ENCODE results near the gene GNAL. TPM values are rescaled to one million over a fixed set of nuclear protein-coding genes. Genes with fewer than 3 reads are reported as not detected.
A peak's percentile ranks its signal among the peaks of the same experiment; 100 is the strongest.

GNAL gene
- total RNA-seq, 8 experiments from 2014 or later, result 0.85 to 31.0 (median 11.1) TPM

- Histone ChIP-seq H3K27ac (no peak overlapping the region), H3K4me3 (no peak overlapping the region), H3K4me1 (replicated peaks in 1 of 2) (peaks cover 17% of the 10 kb centered on the region in 2 donors)
- in situ Hi-C loops (cut with MboI; ENCODE audit: low pct_unique_long_range_greater_than_20kb in 2 of 9, low sequenced_read_pairs in 9 of 9, unreplicated experiment in 9 of 9), result no loop called here
- WGBS, 10 experiments, result 0 to 44% (median 8%) methylated on average over 1 to 8 of the region's 9 CpGs; no CpG with 5 or more reads in 3 of the 10 experiments
- ATAC-seq (replicated peaks in 6 of 8), result no peak
Measured at GRCh38 chr18:11785444-11786055, 96.5 kb downstream of the GNAL start.

GRCh38 chr18:11789716-11790510 lies 100.8 kb downstream of the GNAL start:
- no peak overlapping the region for H3K27ac ChIP-seq
- WGBS, 10 experiments, result 7 to 56% (median 35%) methylated on average over 2 to 6 of the region's 7 CpGs; no CpG with 5 or more reads in 2 of the 10 experiments
- H3K4me1 ChIP-seq (replicated peaks in 1 of 2), result peaks cover 17% of the 10 kb centered on the region in 2 donors
- in situ Hi-C loops (cut with MboI; ENCODE audit: low pct_unique_long_range_greater_than_20kb in 2 of 9, low sequenced_read_pairs in 9 of 9, unreplicated experiment in 9 of 9), result no loop called here
- no peak overlapping the region for H3K4me3 ChIP-seq
- peak in 5 of 8 experiments; percentile 8 to 49 (median 21) for ATAC-seq (replicated peaks in 6 of 8)

- Histone ChIP-seq H3K4me1 (replicated peaks in 1 of 2) (peaks cover 9% of the 10 kb centered on the region in 2 donors), H3K27ac (no peak overlapping the region), H3K4me3 (no peak overlapping the region)
- in situ Hi-C loops (cut with MboI; ENCODE audit: low pct_unique_long_range_greater_than_20kb in 2 of 9, low sequenced_read_pairs in 9 of 9, unreplicated experiment in 9 of 9), result no loop called here
- no peak for ATAC-seq (replicated peaks in 6 of 8)
- WGBS, 10 experiments, result 0 to 89% (median 67%) methylated on average over 1 to 3 of the region's 3 CpGs; no CpG with 5 or more reads in 3 of the 10 experiments
Measured at GRCh38 chr18:11791131-11791530, 102.1 kb downstream of the GNAL start.

GRCh38 chr18:11792632-11793031 lies 103.6 kb downstream of the GNAL start:
- in situ Hi-C loops (cut with MboI; ENCODE audit: low pct_unique_long_range_greater_than_20kb in 2 of 9, low sequenced_read_pairs in 9 of 9, unreplicated experiment in 9 of 9), result no loop called here
- no peak for ATAC-seq (replicated peaks in 6 of 8)
- no peak overlapping the region for H3K4me3 ChIP-seq
- H3K4me1 ChIP-seq (replicated peaks in 1 of 2), result peaks cover 9% of the 10 kb centered on the region in 2 donors
- no peak overlapping the region for H3K27ac ChIP-seq

- no peak overlapping the region for H3K27ac ChIP-seq
- in situ Hi-C loops (cut with MboI; ENCODE audit: low pct_unique_long_range_greater_than_20kb in 2 of 9, low sequenced_read_pairs in 9 of 9, unreplicated experiment in 9 of 9), result no loop called here
- 49 to 100% (median 100%) methylated on average over 1 to 3 of the region's 3 CpGs; no CpG with 5 or more reads in 2 of the 10 experiments for WGBS, 10 experiments
- no peak overlapping the region for H3K4me3 ChIP-seq
- H3K4me1 ChIP-seq (replicated peaks in 1 of 2), result peaks cover 9% of the 10 kb centered on the region in 2 donors
- no peak for ATAC-seq (replicated peaks in 6 of 8)
Measured at GRCh38 chr18:11794195-11794594, 105.1 kb downstream of the GNAL start.

GRCh38 chr18:11795916-11796315 lies 106.9 kb downstream of the GNAL start:
- Histone ChIP-seq H3K27ac (no peak overlapping the region), H3K4me1 (replicated peaks in 1 of 2) (no peaks in the 10 kb centered on the region), H3K4me3 (no peak overlapping the region)
- 20 to 100% (median 87%) methylated on average over 1 to 6 of the region's 6 CpGs; no CpG with 5 or more reads in 2 of the 10 experiments for WGBS, 10 experiments
- no peak for ATAC-seq (replicated peaks in 6 of 8)
- in situ Hi-C loops (cut with MboI; ENCODE audit: low pct_unique_long_range_greater_than_20kb in 2 of 9, low sequenced_read_pairs in 9 of 9, unreplicated experiment in 9 of 9), result no loop called here

- in situ Hi-C loops (cut with MboI; ENCODE audit: low pct_unique_long_range_greater_than_20kb in 2 of 9, low sequenced_read_pairs in 9 of 9, unreplicated experiment in 9 of 9), result no loop called here
- Histone ChIP-seq H3K4me1 (replicated peaks in 1 of 2) (no peaks in the 10 kb centered on the region), H3K4me3 (no peak overlapping the region), H3K27ac (no peak overlapping the region)
- WGBS, 10 experiments, result 13 to 100% (median 65%) methylated on average over 1 of the region's 1 CpG; no CpG with 5 or more reads in 6 of the 10 experiments
- no peak for ATAC-seq (replicated peaks in 6 of 8)
Measured at GRCh38 chr18:11798271-11798670, 109.2 kb downstream of the GNAL start.

- H3K4me3 ChIP-seq, result no peak overlapping the region
- 20 to 100% (median 78%) methylated on average over 1 to 2 of the region's 2 CpGs; no CpG with 5 or more reads in 4 of the 10 experiments for WGBS, 10 experiments
- no peak for ATAC-seq (replicated peaks in 6 of 8)
- H3K27ac ChIP-seq, result no peak overlapping the region
- in situ Hi-C loops (cut with MboI; ENCODE audit: low pct_unique_long_range_greater_than_20kb in 2 of 9, low sequenced_read_pairs in 9 of 9, unreplicated experiment in 9 of 9), result no loop called here
- H3K4me1 ChIP-seq (replicated peaks in 1 of 2), result no peaks in the 10 kb centered on the region
Measured at GRCh38 chr18:11799066-11799465, 110.0 kb downstream of the GNAL start.

- no peak overlapping the region for H3K4me3 ChIP-seq
- no peak overlapping the region for H3K27ac ChIP-seq
- in situ Hi-C loops (cut with MboI; ENCODE audit: low pct_unique_long_range_greater_than_20kb in 2 of 9, low sequenced_read_pairs in 9 of 9, unreplicated experiment in 9 of 9), result no loop called here
- no peaks in the 10 kb centered on the region for H3K4me1 ChIP-seq (replicated peaks in 1 of 2)
- peak in 2 of 8 experiments; percentile 69 for ATAC-seq (replicated peaks in 6 of 8)
- 30 to 100% (median 87%) methylated on average over 1 to 5 of the region's 5 CpGs; no CpG with 5 or more reads in 2 of the 10 experiments for whole genome bisulfite sequencing, 10 experiments
Measured at GRCh38 chr18:11800566-11801334, 111.7 kb downstream of the GNAL start.

- Histone ChIP-seq H3K4me3 (no peak overlapping the region), H3K27ac (no peak overlapping the region), H3K4me1 (replicated peaks in 1 of 2) (no peaks in the 10 kb centered on the region)
- 17 to 100% (median 49%) methylated on average over 1 to 3 of the region's 4 CpGs; no CpG with 5 or more reads in 4 of the 10 experiments for WGBS, 10 experiments
- in situ Hi-C loops (cut with MboI; ENCODE audit: low pct_unique_long_range_greater_than_20kb in 2 of 9, low sequenced_read_pairs in 9 of 9, unreplicated experiment in 9 of 9), result no loop called here
- peak in 1 of 8 experiments; percentile 29 for ATAC-seq (replicated peaks in 6 of 8)
Measured at GRCh38 chr18:11801573-11801972, 112.5 kb downstream of the GNAL start.

GRCh38 chr18:11802158-11802557 lies 113.1 kb downstream of the GNAL start:
- WGBS, 10 experiments, result 70 to 100% (median 94%) methylated on average over 1 to 6 of the region's 6 CpGs; no CpG with 5 or more reads in 1 of the 10 experiments
- Histone ChIP-seq H3K27ac (no peak overlapping the region), H3K4me3 (no peak overlapping the region), H3K4me1 (replicated peaks in 1 of 2) (no peaks in the 10 kb centered on the region)
- in situ Hi-C loops (cut with MboI; ENCODE audit: low pct_unique_long_range_greater_than_20kb in 2 of 9, low sequenced_read_pairs in 9 of 9, unreplicated experiment in 9 of 9), result no loop called here
- ATAC-seq (replicated peaks in 6 of 8), result no peak

GRCh38 chr18:11802586-11802985 lies 113.5 kb downstream of the GNAL start:
- Histone ChIP-seq H3K27ac (no peak overlapping the region), H3K4me3 (no peak overlapping the region), H3K4me1 (replicated peaks in 1 of 2) (no peaks in the 10 kb centered on the region)
- ATAC-seq (replicated peaks in 6 of 8), result no peak
- in situ Hi-C loops (cut with MboI; ENCODE audit: low pct_unique_long_range_greater_than_20kb in 2 of 9, low sequenced_read_pairs in 9 of 9, unreplicated experiment in 9 of 9), result no loop called here
- WGBS, 10 experiments, result 36 to 100% (median 86%) methylated on average over 1 to 10 of the region's 10 CpGs; no CpG with 5 or more reads in 3 of the 10 experiments

- Histone ChIP-seq H3K4me1 (replicated peaks in 1 of 2) (no peaks in the 10 kb centered on the region), H3K4me3 (no peak overlapping the region), H3K27ac (no peak overlapping the region)
- 75 to 100% (median 96%) methylated on average over 2 to 6 of the region's 7 CpGs; no CpG with 5 or more reads in 2 of the 10 experiments for WGBS, 10 experiments
- in situ Hi-C loops (cut with MboI; ENCODE audit: low pct_unique_long_range_greater_than_20kb in 2 of 9, low sequenced_read_pairs in 9 of 9, unreplicated experiment in 9 of 9), result no loop called here
- no peak for ATAC-seq (replicated peaks in 6 of 8)
Measured at GRCh38 chr18:11807233-11807632, 118.2 kb downstream of the GNAL start.
